Measurements from ENCODE around the gene THOP1.
A peak's percentile ranks its signal among the peaks of the same experiment; 100 is the strongest.
"Not testable (repeated sequence)": the region's sequence is repeated elsewhere in the genome, so short reads cannot be mapped to it uniquely, and the experiment has no call there.

THOP1 gene

GRCh38 chr19:2782936-2783780, 2.1 kb upstream of the THOP1 start, which contains the start of gene SGTA:
Gene SGTA, minus strand, starts transcription at chr19:2783273. Its CDS starts 14,205 bp downstream, at chr19:2769068.
- DNase-seq (ENCODE audit: low spot score), result peak; percentile 99

GRCh38 chr19:2783781-2784145, 1.5 kb upstream of the THOP1 start:
- DNase-seq (ENCODE audit: low spot score), result no peak

GRCh38 chr19:2787115-2787514, 1.8 kb downstream of the THOP1 start:
- no peak for DNase-seq (ENCODE audit: low spot score)

GRCh38 chr19:2788237-2788636, 2.9 kb downstream of the THOP1 start:
- no peak for DNase-seq (ENCODE audit: low spot score)

GRCh38 chr19:2790194-2790556, 4.9 kb downstream of the THOP1 start:
- no peak for DNase-seq (ENCODE audit: low spot score)

- no peak for DNase-seq (ENCODE audit: low spot score)
Measured at GRCh38 chr19:2790557-2791271, 5.4 kb downstream of the THOP1 start.

GRCh38 chr19:2791440-2791839, 6.1 kb downstream of the THOP1 start:
- DNase-seq (ENCODE audit: low spot score), result no peak

- no peak for DNase-seq (ENCODE audit: low spot score)
Measured at GRCh38 chr19:2791876-2792275, 6.6 kb downstream of the THOP1 start.

GRCh38 chr19:2792666-2793065, 7.4 kb downstream of the THOP1 start:
- DNase-seq (ENCODE audit: low spot score), result not testable (repeated sequence)

GRCh38 chr19:2793126-2793525, 7.8 kb downstream of the THOP1 start:
- DNase-seq (ENCODE audit: low spot score), result no peak

GRCh38 chr19:2793577-2793976, 8.3 kb downstream of the THOP1 start:
- DNase-seq (ENCODE audit: low spot score), result no peak

GRCh38 chr19:2795827-2796658, 10.7 kb downstream of the THOP1 start:
- DNase-seq (ENCODE audit: low spot score), result no peak

- DNase-seq (ENCODE audit: low spot score), result no peak
Measured at GRCh38 chr19:2796659-2797266, 11.5 kb downstream of the THOP1 start.

- no peak for DNase-seq (ENCODE audit: low spot score)
Measured at GRCh38 chr19:2797280-2797679, 12.0 kb downstream of the THOP1 start.

- DNase-seq (ENCODE audit: low spot score), result no peak
Measured at GRCh38 chr19:2798158-2798685, 12.9 kb downstream of the THOP1 start.

GRCh38 chr19:2798733-2799132, 13.4 kb downstream of the THOP1 start:
- DNase-seq (ENCODE audit: low spot score), result no peak

GRCh38 chr19:2799273-2800020, 14.1 kb downstream of the THOP1 start:
- no peak for DNase-seq (ENCODE audit: low spot score)

- no peak for DNase-seq (ENCODE audit: low spot score)
Measured at GRCh38 chr19:2800506-2800905, 15.2 kb downstream of the THOP1 start.

- DNase-seq (ENCODE audit: low spot score), result no peak
Measured at GRCh38 chr19:2802826-2803225, 17.5 kb downstream of the THOP1 start.

- DNase-seq (ENCODE audit: low spot score), result peak; percentile 23
Measured at GRCh38 chr19:2803486-2804155, 18.3 kb downstream of the THOP1 start.
